NCI-H748 (cell line): Measurements from ENCODE around the gene YEATS4.

Experiments
- DNase-seq: peaks from one replicate; lab custom pipeline; 2025; ENCODE audit not compliant: unreplicated experiment; lab: John Stamatoyannopoulos, UW

Gene YEATS4

DNA sequence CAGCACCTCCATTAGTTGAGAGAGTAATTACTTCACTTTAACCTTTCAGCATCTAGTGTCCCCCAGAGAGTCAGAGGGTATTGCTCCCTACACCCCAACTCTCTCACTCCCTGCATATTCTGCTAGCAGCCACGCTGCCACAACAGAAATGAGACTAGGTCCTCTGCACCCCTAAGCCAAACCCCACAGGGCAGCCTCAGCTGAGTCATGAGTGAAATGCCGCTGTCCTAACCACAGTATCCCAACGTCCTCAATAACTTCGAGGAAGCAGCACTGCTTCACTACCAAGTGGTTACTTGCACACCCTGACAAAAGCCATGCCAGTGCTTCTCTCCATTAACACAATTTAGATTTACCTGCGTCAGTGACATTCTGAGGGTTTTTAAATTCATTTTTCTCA is 18.2 kb upstream of the YEATS4 start:
- no peak for DNase-seq

DNA sequence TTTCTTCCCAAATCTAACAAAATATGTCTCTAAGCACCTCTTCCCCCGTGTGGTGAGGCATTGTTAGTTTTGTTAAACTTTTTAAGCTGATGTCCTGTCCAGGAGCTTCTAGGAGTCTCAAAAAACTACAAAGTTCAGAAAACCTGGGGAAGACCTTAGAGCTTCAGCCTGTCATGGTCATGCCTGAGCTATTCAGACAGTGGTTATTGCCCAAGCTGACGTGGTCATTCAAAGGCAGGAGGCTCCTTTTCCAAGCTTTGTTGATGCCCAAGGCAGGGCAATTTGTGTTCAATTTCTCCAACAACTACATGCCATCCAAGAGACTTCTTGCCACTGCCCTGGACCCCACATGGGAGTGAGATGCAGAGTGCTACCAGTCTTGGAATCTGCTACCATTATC is 17.1 kb upstream of the YEATS4 start:
- DNase-seq: no peak

DNA sequence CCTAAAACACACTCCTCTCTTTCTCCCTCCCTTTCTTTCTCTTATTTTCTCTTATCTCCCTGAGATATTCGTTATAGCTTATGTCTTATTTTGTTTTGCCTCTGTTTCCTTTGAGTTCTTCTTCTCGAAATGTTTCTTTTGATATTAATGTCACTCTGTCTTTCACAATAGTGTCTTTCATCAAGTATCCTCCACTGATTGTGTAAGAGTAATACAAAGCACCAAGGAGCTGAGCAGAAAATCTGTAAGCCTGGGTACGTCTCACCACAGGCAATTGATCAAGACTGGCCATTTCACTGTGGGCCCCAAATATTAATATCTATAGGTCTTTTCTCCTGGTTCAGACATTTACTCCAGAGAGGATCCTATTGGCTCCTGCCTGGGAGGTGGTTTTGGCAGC is 16.2 kb upstream of the YEATS4 start:
- DNase-seq: no peak

- no peak for DNase-seq
Measured at GRCh38 chr12:69343885-69344612, 15.5 kb upstream of the YEATS4 start.

DNA sequence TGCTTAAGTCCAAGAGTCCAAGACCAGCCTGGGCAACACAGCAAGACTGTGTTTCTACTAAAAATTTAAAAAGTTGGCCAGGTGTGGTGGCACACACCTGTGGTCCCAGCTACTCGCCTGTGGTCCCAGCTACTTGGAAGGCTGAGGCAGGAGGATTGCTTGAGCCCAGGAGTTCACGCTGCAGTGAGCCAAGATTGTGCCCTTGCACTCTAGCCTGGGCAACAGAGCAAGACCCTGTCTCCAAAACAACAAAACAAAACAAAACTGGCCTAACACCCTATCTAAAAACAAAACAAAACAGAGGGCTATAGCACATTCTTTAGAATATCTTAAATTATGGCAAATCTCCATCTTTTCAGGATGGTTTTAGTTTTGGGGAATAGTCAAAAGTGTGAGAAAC is 14.5 kb upstream of the YEATS4 start:
- DNase-seq: no peak

DNA sequence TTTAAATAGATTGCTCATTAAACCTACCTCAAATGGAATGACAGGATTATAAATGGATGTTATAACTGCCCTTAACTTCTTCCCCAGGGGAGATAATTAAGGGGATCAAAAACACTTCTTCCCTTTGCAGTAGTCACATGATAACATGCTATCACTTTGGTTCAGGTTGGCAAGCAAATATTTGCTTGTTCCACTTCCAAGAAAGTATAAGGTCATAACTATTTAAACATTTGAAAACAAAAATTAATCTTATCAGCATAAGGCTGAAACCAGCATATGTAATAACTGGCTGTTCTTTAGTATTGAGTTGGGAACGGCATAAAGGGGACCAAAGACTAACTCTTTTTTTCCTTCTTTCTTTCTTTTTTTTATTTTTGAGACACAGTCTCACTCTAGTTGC is 13.8 kb upstream of the YEATS4 start:
- DNase-seq: no peak

- DNase-seq: no peak
Measured at GRCh38 chr12:69348162-69348938, 11.2 kb upstream of the YEATS4 start, which contains the start of gene LYZ. LYZ (plus strand) TSS chr12:69348381; CDS start chr12:69348409, 28 bp downstream.

GRCh38 chr12:69350002-69350626 is 9.4 kb upstream of the YEATS4 start:
- DNase-seq: no peak

DNA sequence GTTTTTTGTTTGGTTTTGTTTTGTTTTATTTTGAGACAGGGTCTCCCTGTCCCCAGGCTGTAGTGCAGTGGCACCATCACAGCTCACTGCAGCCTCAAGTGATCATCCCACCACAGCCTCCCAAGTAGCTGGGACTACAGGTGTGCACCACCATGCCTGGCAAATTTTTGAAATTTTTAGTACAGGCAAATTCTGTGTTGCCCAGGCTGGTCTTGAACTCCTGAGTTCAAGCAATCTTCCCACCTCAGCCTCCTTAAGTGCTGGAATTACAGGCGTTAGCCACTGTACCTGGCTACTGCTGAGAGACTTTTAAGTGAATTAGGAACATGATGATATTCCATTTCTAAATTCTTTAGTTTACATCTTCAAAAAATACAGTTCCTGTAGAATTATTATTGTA is 8.8 kb upstream of the YEATS4 start:
- DNase-seq: no peak

GRCh38 chr12:69351462-69352236 is 7.9 kb upstream of the YEATS4 start:
- DNase-seq: no peak

DNA sequence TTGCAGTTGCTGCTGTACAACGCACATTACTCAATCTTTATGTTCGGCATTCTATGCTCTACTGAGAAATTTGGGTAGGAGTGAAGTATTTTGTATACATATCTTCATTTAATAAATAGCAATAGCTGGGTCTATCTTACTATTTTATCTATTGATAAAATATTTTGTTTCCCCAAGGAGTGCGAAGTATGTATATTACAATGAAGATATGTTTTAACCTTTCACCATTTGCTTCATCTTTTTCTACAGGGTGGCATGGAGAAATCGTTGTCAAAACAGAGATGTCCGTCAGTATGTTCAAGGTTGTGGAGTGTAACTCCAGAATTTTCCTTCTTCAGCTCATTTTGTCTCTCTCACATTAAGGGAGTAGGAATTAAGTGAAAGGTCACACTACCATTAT is 6.6 kb upstream of the YEATS4 start:
- DNase-seq: no peak

DNA sequence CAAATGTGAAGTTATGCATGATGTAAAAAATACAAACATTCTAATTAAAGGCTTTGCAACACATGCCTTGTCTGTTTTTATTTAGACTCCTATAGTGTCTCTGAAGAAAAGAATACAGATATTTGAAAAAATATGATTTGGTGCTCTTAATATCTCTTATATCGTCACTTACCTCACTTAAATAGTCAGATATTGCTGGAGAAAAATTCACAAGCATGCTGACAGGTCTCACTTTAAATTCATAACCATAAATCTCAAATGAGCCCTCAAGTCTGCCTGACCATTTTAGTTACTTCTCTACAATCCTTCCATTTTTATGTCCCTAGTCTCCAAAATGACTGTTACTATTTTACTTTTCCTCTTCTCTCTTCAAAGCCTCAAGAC is 5.4 kb upstream of the YEATS4 start:
- no peak for DNase-seq

- DNase-seq: no peak
Measured at GRCh38 chr12:69354556-69355187, 4.9 kb upstream of the YEATS4 start.

GRCh38 chr12:69355363-69356028 is 4.0 kb upstream of the YEATS4 start:
- no peak for DNase-seq

- no peak for DNase-seq
Measured at GRCh38 chr12:69360348-69360672, 767 bp downstream of the YEATS4 start.

DNA sequence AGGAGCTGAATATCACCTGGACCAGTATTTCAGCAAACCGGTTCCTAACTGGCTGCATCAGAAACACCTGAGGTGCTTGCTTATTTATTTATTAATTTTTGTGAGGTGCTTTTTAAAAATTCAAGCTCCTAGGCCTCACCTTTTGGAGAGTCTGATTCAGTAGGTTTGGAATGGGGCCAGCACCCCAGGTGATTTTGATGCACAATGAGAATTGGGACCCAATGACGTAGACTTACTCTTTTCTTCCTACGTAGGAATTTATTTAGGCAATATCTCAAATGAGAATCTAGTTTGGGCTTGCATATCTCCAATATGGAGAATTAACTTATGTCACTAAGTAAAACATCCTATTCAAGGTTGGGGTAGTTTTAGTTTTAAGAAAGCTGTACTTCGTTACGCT is 7.3 kb downstream of the YEATS4 start:
- DNase-seq: no peak

- DNase-seq: no peak
Measured at GRCh38 chr12:69368171-69368570, 8.6 kb downstream of the YEATS4 start.

DNA sequence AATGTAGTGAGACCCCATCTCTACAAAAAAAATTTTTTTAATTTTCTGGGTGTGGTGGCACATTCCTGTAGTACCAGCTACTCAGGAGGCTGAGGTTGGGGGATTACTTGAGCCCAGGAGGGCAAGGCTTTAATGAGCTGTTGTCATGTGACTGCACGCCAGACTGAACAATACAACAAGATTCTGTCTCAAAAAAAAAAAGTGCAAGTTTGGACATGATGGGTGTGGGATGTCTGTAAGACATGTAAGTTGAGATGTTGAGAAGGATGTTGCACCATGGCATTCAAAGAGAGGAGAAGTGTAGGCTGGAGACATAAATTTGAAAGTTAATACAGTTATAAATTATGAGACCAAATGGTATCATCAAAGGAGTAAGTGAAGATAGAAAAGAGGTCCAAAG is 23.5 kb downstream of the YEATS4 start:
- no peak for DNase-seq

DNA sequence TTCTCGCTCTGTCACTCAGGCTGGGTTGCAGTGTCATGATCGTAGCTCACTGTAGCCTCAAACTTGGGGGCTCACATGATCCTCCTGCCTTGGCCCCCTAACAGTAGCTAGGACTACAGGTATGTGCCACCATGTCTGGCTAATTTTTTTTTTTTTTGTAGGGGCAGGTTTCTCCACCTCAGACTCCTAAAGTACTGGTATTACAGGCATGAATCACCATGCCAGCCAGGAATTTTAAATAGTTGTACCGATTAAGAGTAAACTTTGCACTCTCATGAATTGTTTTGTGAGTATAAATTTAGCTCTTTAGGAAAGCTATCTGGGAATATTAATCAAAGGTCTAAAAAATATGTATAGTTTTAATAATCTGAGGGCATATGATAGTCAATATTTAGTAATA is 25.5 kb downstream of the YEATS4 start:
- DNase-seq: no peak

DNA sequence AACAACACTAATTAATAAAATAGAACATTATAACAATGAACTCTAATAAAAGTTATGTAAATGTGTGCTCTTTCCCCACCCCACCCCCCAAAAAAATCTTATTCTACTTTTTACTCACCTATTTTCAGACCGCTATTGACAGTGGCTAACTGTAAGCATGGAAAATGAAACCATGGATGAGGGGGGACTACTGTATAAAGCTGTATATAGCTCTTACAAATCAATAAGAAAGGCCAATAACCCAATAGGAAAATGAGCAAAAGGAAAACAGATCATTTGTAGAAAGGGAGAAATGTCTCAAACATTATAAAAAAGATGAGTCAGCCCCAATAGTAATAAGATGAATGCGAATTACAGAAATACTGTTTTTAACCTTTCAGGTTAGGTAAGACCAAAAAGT is 27.4 kb downstream of the YEATS4 start:
- no peak for DNase-seq

DNA sequence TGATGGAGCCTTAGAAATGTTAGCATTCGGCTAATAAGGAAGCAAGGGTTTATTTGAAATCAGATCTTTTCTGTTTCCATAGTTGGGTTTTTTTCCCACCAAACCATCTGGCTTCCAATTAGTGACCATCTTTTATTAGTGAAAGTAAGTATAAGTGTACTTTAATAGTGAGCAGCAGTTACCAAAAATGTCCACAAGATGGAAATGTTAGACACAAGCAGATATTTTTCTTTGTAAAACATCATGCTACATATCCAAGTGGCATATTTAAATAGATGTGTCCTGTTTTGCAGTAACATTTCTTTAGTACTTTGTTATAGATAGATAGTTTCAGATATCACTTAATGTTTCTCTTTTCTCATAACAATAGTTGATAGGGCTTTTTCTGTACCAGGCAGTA is 28.8 kb downstream of the YEATS4 start:
- DNase-seq: peak; percentile 24
